Panc1 (cell line): ENCODE measurements around the gene KDM4F. TPM values are rescaled to one million over a fixed set of nuclear protein-coding genes. Genes with fewer than 3 reads are reported as not detected.
"Not testable (repeated sequence)": the region's sequence is repeated elsewhere in the genome, so short reads cannot be mapped to it uniquely, and the experiment has no call there.

Experiments used
- ATAC-seq: fragments of 200-7000 bp; cut with Tn5 transposase; 2 replicates; pipeline ENCODE4 v1.9.1; 2020; ENCODE audit warnings: mild to moderate bottlenecking, moderate library complexity
- BruUV-seq: library from RNA; stranded (reverse); fragments of 400-500 nt; replicated peaks from 2 replicates; lab custom pipeline; 2021; lab: Mats Ljungman, UMichigan
- CTCF ChIA-PET: fragments of 300-600 bp; sonication (Branson Sonifier 250); formaldehyde crosslinking; loops from one replicate; lab custom pipeline; 2022; ENCODE audit warnings: antibody characterized with exemption; lab: Charles Lee
- POLR2A ChIA-PET: fragments of 300-600 bp; sonication (Branson Sonifier 250); formaldehyde crosslinking; loops from one replicate; lab custom pipeline; 2022; ENCODE audit warnings: antibody characterized with exemption; lab: Charles Lee
- DNase-seq: peaks from one replicate; pipeline ENCODE4 v3.0.0-alpha.2; 2010; ENCODE audit warnings: low read depth, low spot score
- H3K27ac ChIP-seq: 2 replicates; pipeline ENCODE4 v1.5.1; 2011; ENCODE audit warnings: mild to moderate bottlenecking, low read length, inconsistent platforms
- H3K27me3 ChIP-seq: fragments of 200-500 bp; sonication (Bioruptor generic); 2 replicates; pipeline ENCODE4 v1.6.0; 2014; ENCODE audit warnings: low read length, inconsistent platforms; ENCODE audit not compliant: control insufficient read depth, insufficient read depth
- H3K36me3 ChIP-seq: fragments of 200-500 bp; sonication (Bioruptor generic); 2 replicates; pipeline ENCODE4 v1.5.1; 2014; ENCODE audit warnings: inconsistent platforms, mild to moderate bottlenecking, low read length, moderate library complexity; ENCODE audit not compliant: control insufficient read depth, insufficient read depth
- H3K4me1 ChIP-seq: 2 replicates; pipeline ENCODE4 v1.5.1; 2011; ENCODE audit warnings: inconsistent platforms, mild to moderate bottlenecking, low read length, moderate library complexity; ENCODE audit not compliant: control insufficient read depth, insufficient read depth
- H3K4me3 ChIP-seq, 2 experiments: 2 replicates each; pipeline ENCODE4 v1.5.1; 2011 to 2012; ENCODE audit warnings: low read depth in 2 of 2, low read length in 2 of 2, mild to moderate bottlenecking in 2 of 2, inconsistent platforms in 1 of 2, moderate library complexity in 1 of 2
- H3K9me3 ChIP-seq: fragments of 200-500 bp; sonication (Bioruptor generic); 2 replicates; pipeline ENCODE4 v1.5.1; 2014; ENCODE audit warnings: low read depth, mild to moderate bottlenecking, inconsistent platforms, low read length, moderate library complexity; ENCODE audit not compliant: control insufficient read depth, insufficient read depth
- CTCF ChIP-seq: fragments of 450-650 bp; IDR thresholded peaks from 2 replicates; pipeline ENCODE4 v1.5.1; 2017; ENCODE audit warnings: mild to moderate bottlenecking
- POLR2AphosphoS5 ChIP-seq: IDR thresholded peaks from 2 replicates; pipeline ENCODE4 v1.6.1; 2012; ENCODE audit warnings: mild to moderate bottlenecking, low read depth, low read length, moderate library complexity
- REST ChIP-seq, 2 experiments: IDR thresholded peaks; 2 replicates each; pipeline ENCODE4 v1.6.1; 2011 to 2012; ENCODE audit warnings: low read depth in 2 of 2, control low read depth in 1 of 2, low read length in 1 of 2, mild to moderate bottlenecking in 1 of 2, moderate library complexity in 1 of 2; ENCODE audit not compliant: insufficient read depth in 1 of 2
- SIN3A ChIP-seq: IDR thresholded peaks from 2 replicates; pipeline ENCODE4 v1.6.1; 2012; ENCODE audit warnings: low read depth, mild to moderate bottlenecking, low read length, moderate library complexity, borderline replicate concordance; ENCODE audit not compliant: insufficient read depth
- TCF7L2 ChIP-seq: IDR thresholded peaks from 2 replicates; pipeline ENCODE4 v1.6.1; 2011; ENCODE audit warnings: mild to moderate bottlenecking, low read depth, low read length, inconsistent platforms
- in situ Hi-C: cut with HindIII; loops from 2 replicates; pipeline ENCODE4 v1.10.0; 2016; ENCODE audit warnings: low sequenced_read_pairs, low pct_unique_long_range_greater_than_20kb
- intact Hi-C: fragments of 100-400 bp; cut with micrococcal nuclease; formaldehyde crosslinking; loops from one replicate; pipeline ENCODE4 v1.10.0; 2022; ENCODE audit not compliant: unreplicated experiment
- total RNA-seq: library from RNA; stranded (reverse); gene quantifications from one replicate; pipeline ENCODE4 v1.2.1, GENCODE V29; 2021; ENCODE audit not compliant: unreplicated experiment

The KDM4F gene
- total RNA-seq, 1 experiment from 2014 or later = not detected

- H3K36me3 ChIP-seq = no peaks in the 10 kb centered on the region
- no peak overlapping the region for H3K27ac ChIP-seq
- no peaks in the 10 kb centered on the region for H3K4me1 ChIP-seq
- ChIA-PET POLR2A (no interaction called here), CTCF (no interaction called here)
- DNase-seq = no peak
- TF ChIP-seq REST (IDR thresholded peaks at IDR 0.05; ENCODE audit: insufficient read depth in 1 of 2, low read depth in 2 of 2, low read length in 1 of 2) = no peak
- TF ChIP-seq CTCF = no peak
- TF ChIP-seq SIN3A = no peak
- no peak for TF ChIP-seq POLR2AphosphoS5
- no peak for TF ChIP-seq TCF7L2
- peaks cover 18% of the 10 kb centered on the region; the same call in 1 of the 2 replicates for H3K27me3 ChIP-seq
- H3K4me3 ChIP-seq = no peak overlapping the region
- H3K9me3 ChIP-seq = no peaks in the 10 kb centered on the region
- intact Hi-C loops = no loop called here
- BruUV-seq = no TSS peak
- in situ Hi-C loops = no loop called here
- ATAC-seq = no peak
Observed at GRCh38 chr11:95035316-95035715, 13.9 kb upstream of the KDM4F start.

- H3K4me1 ChIP-seq, H3K36me3 ChIP-seq, CTCF ChIA-PET, intact Hi-C loops, ATAC-seq, DNase-seq, H3K4me3 ChIP-seq, BruUV-seq, H3K27ac ChIP-seq, H3K9me3 ChIP-seq, POLR2A ChIA-PET, in situ Hi-C loops: not testable (repeated sequence)
- peaks cover 18% of the 10 kb centered on the region; the same call in 1 of the 2 replicates for H3K27me3 ChIP-seq
Observed at GRCh38 chr11:95037356-95038035, 11.7 kb upstream of the KDM4F start.

GRCh38 chr11:95042239-95042638 lies 7.0 kb upstream of the KDM4F start:
- ChIA-PET CTCF (no interaction called here), POLR2A (no interaction called here)
- Histone ChIP-seq H3K9me3 (no peaks in the 10 kb centered on the region), H3K36me3 (no peaks in the 10 kb centered on the region), H3K4me1 (no peaks in the 10 kb centered on the region), H3K27ac (no peak overlapping the region), H3K4me3 (no peak overlapping the region), H3K27me3 (peaks cover 27% of the 10 kb centered on the region)
- ATAC-seq (no peak), DNase-seq (no peak)
- TF ChIP-seq SIN3A (no peak), CTCF (no peak), REST (IDR thresholded peaks at IDR 0.05; ENCODE audit: insufficient read depth in 1 of 2, low read depth in 2 of 2, low read length in 1 of 2) (no peak), POLR2AphosphoS5 (no peak), TCF7L2 (no peak)
- intact Hi-C loops (no loop called here), in situ Hi-C loops (no loop called here)
- BruUV-seq = no TSS peak
